Esophagus muscularis mucosa (tissue), 4 donors: Measurements from ENCODE around the gene TTC32. TPM values are rescaled to one million over a fixed set of nuclear protein-coding genes. Genes with fewer than 3 reads are reported as not detected.

ENCODE experiments used
- DNase-seq: peaks from one replicate; pipeline ENCODE4 v3.0.0-alpha.2; 2017; ENCODE audit errors: extremely low spot score
- H3K27ac ChIP-seq, 4 donors: fragments of 200-600 bp; sonication (generic); replicated peaks in 1 of 4; 1 replicate in 3 of 4; 2 replicates in 1 of 4; pipeline ENCODE4 v1.5.1; 2016 to 2019; ENCODE audit warnings: mild to moderate bottlenecking in 1 of 4
- H3K27me3 ChIP-seq, 4 donors: fragments of 200-600 bp; sonication (generic); one replicate each; pipeline versions ENCODE4 v1.5.1 to v1.6.0; 2016 to 2019
- H3K36me3 ChIP-seq, 4 donors: fragments of 200-600 bp; sonication (generic); one replicate each; pipeline ENCODE4 v1.5.1; 2016 to 2019
- H3K4me1 ChIP-seq, 4 donors: fragments of 200-600 bp; sonication (generic); one replicate each; pipeline ENCODE4 v1.5.1; 2016 to 2019
- H3K4me3 ChIP-seq, 4 donors: fragments of 200-600 bp; sonication (generic); 1 replicate in 2 of 4; 2 replicates in 2 of 4; pipeline ENCODE4 v1.5.1; 2016 to 2019; ENCODE audit warnings: mild to moderate bottlenecking in 4 of 4, moderate library complexity in 1 of 4
- H3K9me3 ChIP-seq, 4 donors: fragments of 200-600 bp; sonication (generic); 1 replicate in 3 of 4; 2 replicates in 1 of 4; pipeline ENCODE4 v1.5.1; 2016 to 2019
- CTCF ChIP-seq, 3 experiments: fragments of 200-600 bp in 2 of 3; fragments of 450-650 bp in 1 of 3; sonication (generic) in 2 of 3; IDR thresholded peaks; one replicate each; pipeline ENCODE4 v1.5.1; 2017 to 2019; ENCODE audit warnings: antibody characterized with exemption in 3 of 3, mild to moderate bottlenecking in 2 of 3, moderate library complexity in 1 of 3
- EP300 ChIP-seq: sonication (generic); formaldehyde crosslinking; IDR thresholded peaks from one replicate; pipeline ENCODE4 v1.6.1; 2017; ENCODE audit warnings: antibody characterized with exemption
- POLR2A ChIP-seq: fragments of 450-650 bp; IDR thresholded peaks from one replicate; pipeline ENCODE4 v1.6.1; 2017; ENCODE audit warnings: antibody characterized with exemption, moderate library complexity, mild to moderate bottlenecking, low read depth
- POLR2AphosphoS5 ChIP-seq, 2 donors: sonication (generic); formaldehyde crosslinking; IDR thresholded peaks; one replicate each; pipeline ENCODE4 v1.6.1; 2017; ENCODE audit warnings: antibody characterized with exemption in 2 of 2
- WGBS: methylation state at CpG from one replicate; pipeline ENCODE4 v1.1.5; 2018; 5-methylcytosine and 5-hydroxymethylcytosine counted together
- intact Hi-C: fragments of 100-400 bp; cut with DNase I; formaldehyde crosslinking; loops from one replicate; pipeline ENCODE4 v1.15.1; 2023
- total RNA-seq, 4 donors: library from RNA; depleted of rRNA; stranded (reverse); fragments of >200 nt; gene quantifications; one replicate each; pipeline versions ENCODE4 v1.1.0 to v1.2.1, GENCODE V29; 2016

TTC32 gene
- total RNA-seq, 4 donors from 2014 or later = 8.1 to 12.5 (median 10.2) TPM

GRCh38 chr2:19943189-19943588 is 41.4 kb upstream of the TTC32 start:
- Histone ChIP-seq H3K9me3 (no peaks in the 10 kb centered on the region), H3K27me3 (no peaks in the 10 kb centered on the region), H3K4me1 (peaks cover 0 to 3% (median 0%) of the 10 kb centered on the region in 4 donors), H3K4me3 (no peak overlapping the region), H3K36me3 (peaks cover 0 to 17% (median under 1%) of the 10 kb centered on the region in 4 donors), H3K27ac (no peak overlapping the region)
- intact Hi-C loops = no loop called here
- WGBS = 55% methylated on average over 1 of the region's 1 CpG
- DNase-seq = no peak
- TF ChIP-seq POLR2A (no peak), CTCF (IDR thresholded peaks at IDR 0.05) (no peak), POLR2AphosphoS5 (IDR thresholded peaks at IDR 0.05) (no peak), EP300 (no peak)

- H3K9me3 ChIP-seq = no peaks in the 10 kb centered on the region
- TF ChIP-seq POLR2AphosphoS5 (IDR thresholded peaks at IDR 0.05) = no peak
- TF ChIP-seq CTCF (IDR thresholded peaks at IDR 0.05) = no peak
- TF ChIP-seq POLR2A = no peak
- no peak for TF ChIP-seq EP300
- H3K4me1 ChIP-seq = peaks cover 0 to 3% (median 0%) of the 10 kb centered on the region in 4 donors
- H3K36me3 ChIP-seq = peaks cover 9 to 26% (median 10%) of the 10 kb centered on the region in 4 donors
- H3K4me3 ChIP-seq = no peak overlapping the region
- H3K27ac ChIP-seq = no peak overlapping the region
- intact Hi-C loops = no loop called here
- H3K27me3 ChIP-seq = no peaks in the 10 kb centered on the region
- DNase-seq = no peak
These were observed 40.4 kb upstream of the TTC32 start for GRCh38 chr2:19942199-19942598.

- H3K36me3 ChIP-seq = peaks cover 14 to 51% (median 23%) of the 10 kb centered on the region in 4 donors
- no peaks in the 10 kb centered on the region for H3K9me3 ChIP-seq
- no peak for DNase-seq
- no peaks in the 10 kb centered on the region for H3K4me1 ChIP-seq
- 94% methylated on average over 4 of the region's 4 CpGs for WGBS
- TF ChIP-seq EP300 = no peak
- no peak for TF ChIP-seq CTCF (IDR thresholded peaks at IDR 0.05)
- intact Hi-C loops = no loop called here
- no peak overlapping the region for H3K27ac ChIP-seq
- no peak overlapping the region for H3K4me3 ChIP-seq
- H3K27me3 ChIP-seq = no peaks in the 10 kb centered on the region
These were observed 35.2 kb upstream of the TTC32 start for GRCh38 chr2:19937004-19937403.

GRCh38 chr2:19936203-19936602 is 34.4 kb upstream of the TTC32 start:
- intact Hi-C loops = no loop called here
- no peak overlapping the region for H3K4me3 ChIP-seq

More at GRCh38 chr2:19936203-19936602, 34.4 kb upstream of the TTC32 start:
- no peak for DNase-seq
- H3K4me1 ChIP-seq = no peaks in the 10 kb centered on the region
- H3K27ac ChIP-seq = no peak overlapping the region
- H3K9me3 ChIP-seq = no peaks in the 10 kb centered on the region
- H3K27me3 ChIP-seq = no peaks in the 10 kb centered on the region
- TF ChIP-seq CTCF (IDR thresholded peaks at IDR 0.05) (no peak), POLR2AphosphoS5 (IDR thresholded peaks at IDR 0.05) (no peak), EP300 (no peak), POLR2A (no peak)
- 92% methylated on average over 2 of the region's 2 CpGs for WGBS
- peaks cover 17 to 53% (median 25%) of the 10 kb centered on the region in 4 donors for H3K36me3 ChIP-seq
